T-cell (primary cell): ENCODE data around the gene SLC28A1. TPM values are rescaled to one million over a fixed set of nuclear protein-coding genes. Genes with fewer than 3 reads are reported as not detected.

Source experiments
- ATAC-seq, 4 experiments: fragments of 200-7000 bp in 3 of 4; fragments of 150-1000 bp in 1 of 4; cut with Tn5 transposase; replicated peaks in 1 of 4; 1 replicate in 3 of 4; 2 replicates in 1 of 4; pipeline ENCODE4 v1.10.0; 2021; ENCODE audit warnings: moderate library complexity in 3 of 4, mild to moderate bottlenecking in 2 of 4, moderate number of reproducible peaks in 1 of 4
- CTCF ChIA-PET, 2 donors: fragments of 300-600 bp; sonication (Branson Sonifier 250); formaldehyde crosslinking; loops; one replicate each; lab custom pipeline; 2022; ENCODE audit warnings: antibody characterized with exemption in 2 of 2; lab: Charles Lee
- POLR2A ChIA-PET, 2 donors: fragments of 300-600 bp; sonication (Branson Sonifier 250); formaldehyde crosslinking; loops; one replicate each; lab custom pipeline; 2022; ENCODE audit warnings: antibody characterized with exemption in 2 of 2; lab: Charles Lee
- DNase-seq, 35 experiments: peaks; one replicate each; pipeline versions ENCODE4 v3.0.0 to v3.0.0-alpha.2; 2013 to 2023
- H3K27ac ChIP-seq: one replicate; pipeline ENCODE4 v1.5.1; 2013; ENCODE audit warnings: low read length
- H3K27me3 ChIP-seq, 2 experiments: replicated peaks in 1 of 2; 1 replicate in 1 of 2; 2 replicates in 1 of 2; pipeline versions ENCODE4 v1.6.1 to v1.7.0; 2013; ENCODE audit warnings: low read length in 1 of 2, mixed read lengths in 1 of 2; ENCODE audit not compliant: control insufficient read depth in 2 of 2, insufficient read depth in 2 of 2; ENCODE audit errors: extremely low read depth in 1 of 2
- H3K36me3 ChIP-seq, 2 donors: 1 replicate in 1 of 2; 2 replicates in 1 of 2; pipeline versions ENCODE4 v1.6.1 to v1.7.0; 2013; ENCODE audit warnings: low read length in 1 of 2; ENCODE audit not compliant: control insufficient read depth in 2 of 2, insufficient read depth in 1 of 2; ENCODE audit errors: extremely low read depth in 1 of 2
- H3K4me1 ChIP-seq, 2 experiments: 1 replicate in 1 of 2; 2 replicates in 1 of 2; pipeline versions ENCODE4 v1.6.1 to v1.7.0; 2013; ENCODE audit warnings: low read length in 2 of 2, mixed read lengths in 1 of 2; ENCODE audit not compliant: insufficient read depth in 2 of 2, control insufficient read depth in 1 of 2; ENCODE audit errors: extremely low read depth in 1 of 2
- H3K4me3 ChIP-seq, 2 donors: 1 replicate in 1 of 2; 2 replicates in 1 of 2; pipeline versions ENCODE4 v1.5.1 to v1.7.0; 2013; ENCODE audit warnings: mild to moderate bottlenecking in 2 of 2, low read length in 1 of 2, moderate library complexity in 1 of 2; ENCODE audit not compliant: control insufficient read depth in 1 of 2; ENCODE audit errors: extremely low read depth in 1 of 2
- H3K9me3 ChIP-seq: 2 replicates; pipeline ENCODE4 v1.7.0; 2013
- H3K27ac Mint-ChIP-seq, 2 donors: one replicate each; pipeline ENCODE4 v1.8.0; 2020 to 2021; ENCODE audit warnings: mild to moderate bottlenecking in 2 of 2, mixed read lengths in 2 of 2
- H3K27me3 Mint-ChIP-seq, 2 donors: one replicate each; pipeline ENCODE4 v1.8.0; 2021 to 2022; ENCODE audit warnings: mixed read lengths in 2 of 2
- H3K36me3 Mint-ChIP-seq: one replicate; pipeline ENCODE4 v1.8.0; 2021; ENCODE audit warnings: mixed read lengths
- H3K4me1 Mint-ChIP-seq, 3 donors: one replicate each; pipeline ENCODE4 v1.8.0; 2020 to 2022; ENCODE audit warnings: mixed read lengths in 3 of 3, mild to moderate bottlenecking in 1 of 3
- H3K4me3 Mint-ChIP-seq, 3 donors: one replicate each; pipeline ENCODE4 v1.8.0; 2020 to 2022; ENCODE audit warnings: mild to moderate bottlenecking in 3 of 3, mixed read lengths in 3 of 3, moderate library complexity in 3 of 3
- H3K9me3 Mint-ChIP-seq, 3 donors: one replicate each; pipeline ENCODE4 v1.8.0; 2020 to 2022; ENCODE audit warnings: mixed read lengths in 3 of 3
- WGBS: methylation state at CpG from one replicate; pipeline ENCODE4 v1.1.5; 2013; ENCODE audit warnings: missing lambda C conversion rate; ENCODE audit not compliant: insufficient coverage; 5-methylcytosine and 5-hydroxymethylcytosine counted together
- total RNA-seq, 35 experiments: library from RNA in 6 of 35; stranded (reverse) in 6 of 35; fragments of 120-200 nt in 1 of 35; gene quantifications; one replicate each; pipeline versions ENCODE4 v1.2.1 to v1.2.4 and lab custom pipeline; 2013 to 2026

SLC28A1 gene
- total RNA-seq, 5 donors from 2014 or later (not counting 1 experiment from before 2014, with no cell fraction given), result not detected

GRCh38 chr15:84980196-84981053 lies 96.0 kb downstream of the SLC28A1 start:
- H3K27ac ChIP-seq, result peak overlapping the region; percentile 97
- H3K9me3 ChIP-seq, result no peaks in the 10 kb centered on the region
- Mint-ChIP-seq H3K4me1 (peaks cover 36 to 40% (median 38%) of the 10 kb centered on the region in 3 donors), H3K9me3 (no peaks in the 10 kb centered on the region), H3K27me3 (no peaks in the 10 kb centered on the region), H3K36me3 (no peaks in the 10 kb centered on the region), H3K4me3 (peak overlapping the region; percentile 91 to 92 (median 91)), H3K27ac (peak overlapping the region; percentile 95 to 97)
- CTCF ChIA-PET, result interaction anchor here (0.6 to 2.0 kb wide), 6 partner anchors 22 to 351 kb away, joined by 3 to 9 read pairs (median 6); no protein-coding TSS in a partner anchor
- peak; percentile 66 to 74 (median 70) for ATAC-seq
- POLR2A ChIA-PET, result interaction anchor here (0.6 kb wide), 2 partner anchors 11 to 67 kb away, joined by 3 to 4 read pairs; no protein-coding TSS in a partner anchor
- H3K36me3 ChIP-seq, result no peaks in the 10 kb centered on the region
- peak; percentile 77 to 92 (median 86) for DNase-seq
- H3K27me3 ChIP-seq, result peaks cover 0 to 7% of the 10 kb centered on the region in 2 experiments
- H3K4me3 ChIP-seq, result peak overlapping the region; percentile 92 to 100
- H3K4me1 ChIP-seq, result peaks cover 5 to 27% of the 10 kb centered on the region in 2 experiments
- under 1% methylated on average over 48 of the region's 66 CpGs for WGBS

- Histone ChIP-seq H3K4me3 (peak overlapping the region; percentile 92 to 100), H3K4me1 (peaks cover 5 to 27% of the 10 kb centered on the region in 2 experiments), H3K36me3 (no peaks in the 10 kb centered on the region), H3K27me3 (peaks cover 0 to under 1% of the 10 kb centered on the region in 2 experiments), H3K9me3 (no peaks in the 10 kb centered on the region), H3K27ac (peak overlapping the region; percentile 97)
- CTCF ChIA-PET, result interaction anchor here (0.6 to 2.0 kb wide), 5 partner anchors 22 to 326 kb away, joined by 3 to 7 read pairs (median 5); no protein-coding TSS in a partner anchor
- Mint-ChIP-seq H3K27me3 (no peaks in the 10 kb centered on the region), H3K4me1 (peaks cover 41 to 44% (median 42%) of the 10 kb centered on the region in 3 donors), H3K9me3 (no peaks in the 10 kb centered on the region), H3K27ac (peak overlapping the region; percentile 95 to 97), H3K4me3 (peak overlapping the region; percentile 91 to 92 (median 91)), H3K36me3 (no peaks in the 10 kb centered on the region)
- DNase-seq (peak; percentile 91 to 98 (median 95)), ATAC-seq (peak; percentile 75 to 81 (median 78))
- WGBS, result under 1% methylated on average over 70 of the region's 75 CpGs
- POLR2A ChIA-PET, result interaction anchor here in 1 of 2 donors (0.6 kb wide), 2 partner anchors 68 to 166 kb away, joined by 3 to 4 read pairs; no protein-coding TSS in a partner anchor
Measured at GRCh38 chr15:84981054-84981710, 96.7 kb downstream of the SLC28A1 start.

GRCh38 chr15:84981711-84982300 lies 97.3 kb downstream of the SLC28A1 start, which contains the start of gene PDE8A:
TSS of gene PDE8A (plus strand) at chr15:84981856. CDS start at chr15:84982163, 307 bp downstream.
- peak within 1 kb of the TSS; percentile 92 to 96 (median 95) for H3K4me3 Mint-ChIP-seq
- H3K9me3 ChIP-seq, result no peaks in the 10 kb centered on the region
- no peaks in the 10 kb centered on the region for H3K27me3 Mint-ChIP-seq
- ChIA-PET CTCF (interaction anchor here in 1 of 2 donors (1.3 to 2.0 kb wide), 2 partner anchors 62 to 187 kb away, joined by 5 to 7 read pairs; no protein-coding TSS in a partner anchor), POLR2A (interaction anchor here in 1 of 2 donors (0.6 kb wide), 1 partner anchor 166 kb away, joined by 3 read pairs; no protein-coding TSS in a partner anchor)
- ATAC-seq (peak; percentile 5 to 25 (median 17)), DNase-seq (peak in 32 of 35 experiments; percentile 10 to 74 (median 37))
- H3K36me3 ChIP-seq, result no peaks in the 10 kb centered on the region
- H3K4me3 ChIP-seq, result peak within 1 kb of the TSS; percentile 92 to 100
- H3K4me1 ChIP-seq, result peaks cover 5 to 27% of the 10 kb centered on the region in 2 experiments
- H3K36me3 Mint-ChIP-seq, result no peaks in the 10 kb centered on the region
- peaks cover 47 to 49% (median 48%) of the 10 kb centered on the region in 3 donors for H3K4me1 Mint-ChIP-seq
- under 1% methylated on average over 88 of the region's 95 CpGs for WGBS
- H3K27ac ChIP-seq, result peak within 1 kb of the TSS; percentile 97
- peak within 1 kb of the TSS; percentile 97 for H3K27ac Mint-ChIP-seq
- no peaks in the 10 kb centered on the region for H3K27me3 ChIP-seq
- H3K9me3 Mint-ChIP-seq, result no peaks in the 10 kb centered on the region

- Histone ChIP-seq H3K9me3 (no peaks in the 10 kb centered on the region), H3K4me3 (peak overlapping the region; percentile 92 to 100), H3K36me3 (no peaks in the 10 kb centered on the region), H3K27ac (peak overlapping the region; percentile 82), H3K4me1 (peaks cover 5 to 30% of the 10 kb centered on the region in 2 experiments), H3K27me3 (no peaks in the 10 kb centered on the region)
- DNase-seq, result peak; percentile 28 to 77 (median 53)
- CTCF ChIA-PET, result no interaction called here
- Mint-ChIP-seq H3K27me3 (no peaks in the 10 kb centered on the region), H3K4me3 (peak overlapping the region; percentile 92 to 96 (median 95)), H3K36me3 (no peaks in the 10 kb centered on the region), H3K9me3 (no peaks in the 10 kb centered on the region), H3K27ac (peak overlapping the region; percentile 95 to 97), H3K4me1 (peaks cover 51 to 53% (median 51%) of the 10 kb centered on the region in 3 donors)
- ATAC-seq, result peak in 1 of 4 experiments; percentile 4
- POLR2A ChIA-PET, result no interaction called here
- 5% methylated on average over 40 of the region's 46 CpGs for WGBS
Measured at GRCh38 chr15:84982301-84982920, 97.9 kb downstream of the SLC28A1 start.

- Histone ChIP-seq H3K4me3 (peak overlapping the region in 1 of 2 donors; percentile 100), H3K27ac (peak overlapping the region; percentile 82), H3K36me3 (no peaks in the 10 kb centered on the region), H3K4me1 (peaks cover 11 to 36% of the 10 kb centered on the region in 2 experiments), H3K27me3 (no peaks in the 10 kb centered on the region), H3K9me3 (no peaks in the 10 kb centered on the region)
- Mint-ChIP-seq H3K27me3 (no peaks in the 10 kb centered on the region), H3K4me1 (peaks cover 56 to 57% (median 56%) of the 10 kb centered on the region in 3 donors), H3K36me3 (no peaks in the 10 kb centered on the region), H3K9me3 (no peaks in the 10 kb centered on the region), H3K27ac (peak overlapping the region; percentile 95 to 97), H3K4me3 (peak overlapping the region; percentile 92 to 96 (median 95))
- DNase-seq (no peak), ATAC-seq (no peak)
- CTCF ChIA-PET, result no interaction called here
- POLR2A ChIA-PET, result interaction anchor here in 1 of 2 donors (0.5 kb wide), 1 partner anchor 81 kb away, joined by 6 read pairs; no protein-coding TSS in a partner anchor
- WGBS, result no CpG with 5 or more reads among the region's 4 CpGs
Measured at GRCh38 chr15:84983294-84983693, 98.8 kb downstream of the SLC28A1 start.
